Breast epithelium (tissue), 3 donors: Measurements from ENCODE around the gene TMEM123.

Experiments
- CTCF ChIP-seq, 3 donors: fragments of 450-650 bp; IDR thresholded peaks; one replicate each; pipeline ENCODE4 v1.5.1; 2016 to 2017; ENCODE audit warnings: antibody characterized with exemption in 3 of 3, mild to moderate bottlenecking in 3 of 3, moderate library complexity in 3 of 3
- POLR2A ChIP-seq: fragments of 450-650 bp; IDR thresholded peaks from one replicate; pipeline ENCODE4 v1.6.1; 2016; ENCODE audit warnings: antibody characterized with exemption, mild to moderate bottlenecking, moderate library complexity
- POLR2AphosphoS5 ChIP-seq, 3 donors: sonication (generic); formaldehyde crosslinking; IDR thresholded peaks; one replicate each; pipeline ENCODE4 v1.6.1; 2017; ENCODE audit warnings: antibody characterized with exemption in 3 of 3

- TF ChIP-seq POLR2A (no peak), CTCF (IDR thresholded peaks at IDR 0.05) (no peak), POLR2AphosphoS5 (IDR thresholded peaks at IDR 0.05) (no peak)
These were observed 2.7 kb downstream of the TMEM123 start for GRCh38 chr11:102449651-102450570.
